Stimulated activated CD4-positive, alpha-beta T cell treated with anti-CD3 and anti-CD28 coated beads, Interleukin-1b, Interleukin-23, amount 100 ng/mL, for 48 hours (primary cell): ENCODE measurements around the gene RAI1.
A peak's percentile ranks its signal among the peaks of the same experiment; 100 is the strongest.

Experiments used
- DNase-seq: peaks from one replicate; pipeline ENCODE4 v3.0.0-alpha.2; 2020

RAI1 gene

GRCh38 chr17:17820463-17821158 is 139.4 kb downstream of the RAI1 start:
- no peak for DNase-seq

DNA sequence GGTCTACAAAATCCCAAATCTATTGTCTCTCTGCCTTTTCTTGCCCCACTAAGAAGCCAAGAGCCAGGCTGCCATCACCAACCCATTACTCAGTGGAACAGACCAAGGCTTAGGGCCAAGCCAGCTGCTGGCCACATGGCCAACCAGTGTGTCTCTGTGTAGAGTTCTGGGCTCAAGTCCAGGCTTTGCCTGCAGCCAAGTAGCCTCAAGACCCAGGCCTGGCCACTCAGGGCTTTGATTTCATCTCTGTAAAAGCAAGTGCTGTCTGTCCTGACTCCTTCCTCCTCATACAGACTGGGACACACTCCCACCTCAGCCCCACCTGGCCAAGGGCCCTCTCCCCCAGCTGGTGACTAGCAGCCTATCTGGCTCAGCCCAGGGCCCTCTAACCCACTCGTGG is 140.9 kb downstream of the RAI1 start:
- DNase-seq: no peak

GRCh38 chr17:17822616-17823015 is 141.4 kb downstream of the RAI1 start:
- DNase-seq: no peak

DNA sequence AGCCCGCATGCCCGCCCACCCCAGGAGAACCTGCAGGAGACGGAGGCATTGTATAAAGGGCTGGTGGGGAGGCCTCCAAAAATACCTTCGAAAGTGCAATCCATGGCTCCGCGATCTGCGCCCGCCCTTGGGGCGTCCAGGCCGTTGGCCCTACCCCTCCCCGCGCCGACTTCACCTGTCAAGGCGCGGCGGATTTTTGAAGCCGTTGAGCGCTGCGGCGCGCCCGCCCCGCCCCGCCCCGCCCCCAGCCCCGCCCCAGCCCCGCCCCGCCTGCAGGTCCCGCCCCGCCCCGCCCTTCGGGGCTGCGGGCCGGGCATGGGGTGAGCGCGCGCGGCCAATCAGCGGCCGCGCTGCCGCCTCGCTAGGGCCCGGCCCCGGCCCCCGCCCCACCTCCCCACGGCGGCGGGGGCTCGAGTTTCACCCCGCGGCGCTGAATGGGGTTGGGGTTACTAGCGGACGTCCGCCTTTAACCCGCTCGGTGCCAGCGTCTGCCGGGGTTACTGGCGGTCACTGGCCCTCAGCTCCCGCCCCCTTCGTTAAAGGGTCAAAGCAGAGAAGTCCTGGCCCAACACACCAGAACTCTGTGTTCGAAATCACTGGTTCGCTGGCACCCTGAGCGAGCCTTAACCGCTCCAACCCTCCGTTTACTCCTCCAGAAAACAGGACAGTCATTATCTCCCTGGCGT is 142.3 kb downstream of the RAI1 start:
- DNase-seq: peak; percentile 72

- no peak for DNase-seq
These were observed 143.0 kb downstream of the RAI1 start for GRCh38 chr17:17824119-17824782.

- no peak for DNase-seq
These were observed 143.7 kb downstream of the RAI1 start for GRCh38 chr17:17824783-17825614.

DNA sequence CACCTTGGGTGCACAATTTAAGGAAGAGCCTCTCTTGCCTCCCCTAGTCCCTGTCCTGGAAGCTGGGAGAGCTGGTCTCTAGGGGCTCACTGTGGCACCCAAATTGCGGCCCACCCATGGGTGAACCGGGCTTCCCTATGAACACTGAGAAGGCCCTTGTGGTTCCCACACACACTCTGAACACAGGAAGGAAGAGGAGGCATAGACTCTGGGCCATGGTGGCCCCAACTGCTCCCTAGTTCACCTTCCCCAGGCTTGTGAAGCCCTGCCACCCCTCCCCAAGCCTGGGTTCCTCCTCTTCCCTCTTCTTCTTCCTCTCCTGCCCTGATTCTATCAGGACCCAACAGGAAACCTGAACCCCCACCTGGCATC is 145.1 kb downstream of the RAI1 start:
- DNase-seq: no peak

GRCh38 chr17:17826942-17827785 is 145.9 kb downstream of the RAI1 start:
- DNase-seq: no peak

DNA sequence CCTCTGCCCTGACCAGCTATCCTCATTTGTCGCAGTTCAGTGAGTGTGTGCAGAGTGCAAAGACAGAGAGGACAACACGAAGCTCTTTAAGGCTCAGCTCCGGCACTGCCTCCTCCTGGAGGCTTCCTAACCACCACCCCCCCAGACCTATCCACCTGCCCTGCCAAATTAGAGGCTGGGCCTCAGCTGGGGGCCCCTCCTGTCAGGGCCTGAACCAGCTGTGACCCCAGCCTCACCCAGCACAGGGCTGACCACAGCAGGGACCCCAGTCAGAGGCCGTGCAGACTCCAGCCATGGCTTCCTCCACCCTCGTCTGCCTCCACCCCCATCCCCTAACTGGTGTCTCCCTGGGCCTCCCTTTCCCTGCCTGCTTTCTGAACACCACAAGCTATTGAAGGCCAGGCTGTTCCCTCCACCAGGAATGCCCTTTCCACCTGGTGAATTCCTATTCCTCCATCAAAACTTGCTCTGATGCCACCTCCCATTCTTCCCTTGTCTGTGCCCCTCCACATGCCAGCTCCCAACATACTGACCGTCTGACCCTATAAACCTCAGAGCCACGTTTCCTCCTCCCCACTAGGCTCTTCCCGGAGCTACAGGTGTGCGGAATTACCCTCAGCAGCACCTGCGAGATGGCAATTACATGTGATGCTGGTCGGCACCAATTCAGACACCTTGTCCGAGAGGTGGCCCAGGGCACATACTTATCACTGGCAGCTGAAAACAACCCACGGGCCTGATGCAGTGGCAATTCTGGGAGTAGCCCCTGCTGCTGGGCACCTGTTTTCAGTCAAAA is 146.8 kb downstream of the RAI1 start:
- DNase-seq: no peak

GRCh38 chr17:17830269-17830567 is 149.0 kb downstream of the RAI1 start:
- DNase-seq: no peak

GRCh38 chr17:17830740-17831207 is 149.5 kb downstream of the RAI1 start:
- DNase-seq: no peak

- no peak for DNase-seq
These were observed 150.2 kb downstream of the RAI1 start for GRCh38 chr17:17831208-17832031.

DNA sequence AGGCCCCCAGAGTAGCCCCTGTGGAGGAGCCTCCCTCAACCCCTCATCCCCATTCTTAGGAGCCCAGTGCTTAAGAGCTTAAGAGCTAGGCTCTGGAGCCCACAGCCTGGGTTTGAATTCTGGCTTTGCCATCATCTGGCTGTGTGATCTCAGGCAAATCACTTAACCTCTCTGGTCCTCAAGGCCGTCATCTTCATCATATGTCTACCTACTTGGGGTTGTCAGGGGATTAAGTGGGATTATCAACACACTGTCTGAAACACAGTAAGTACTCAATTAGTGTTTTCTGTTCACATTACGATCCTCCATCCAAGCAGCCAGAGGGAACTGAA is 150.7 kb downstream of the RAI1 start:
- DNase-seq: no peak

DNA sequence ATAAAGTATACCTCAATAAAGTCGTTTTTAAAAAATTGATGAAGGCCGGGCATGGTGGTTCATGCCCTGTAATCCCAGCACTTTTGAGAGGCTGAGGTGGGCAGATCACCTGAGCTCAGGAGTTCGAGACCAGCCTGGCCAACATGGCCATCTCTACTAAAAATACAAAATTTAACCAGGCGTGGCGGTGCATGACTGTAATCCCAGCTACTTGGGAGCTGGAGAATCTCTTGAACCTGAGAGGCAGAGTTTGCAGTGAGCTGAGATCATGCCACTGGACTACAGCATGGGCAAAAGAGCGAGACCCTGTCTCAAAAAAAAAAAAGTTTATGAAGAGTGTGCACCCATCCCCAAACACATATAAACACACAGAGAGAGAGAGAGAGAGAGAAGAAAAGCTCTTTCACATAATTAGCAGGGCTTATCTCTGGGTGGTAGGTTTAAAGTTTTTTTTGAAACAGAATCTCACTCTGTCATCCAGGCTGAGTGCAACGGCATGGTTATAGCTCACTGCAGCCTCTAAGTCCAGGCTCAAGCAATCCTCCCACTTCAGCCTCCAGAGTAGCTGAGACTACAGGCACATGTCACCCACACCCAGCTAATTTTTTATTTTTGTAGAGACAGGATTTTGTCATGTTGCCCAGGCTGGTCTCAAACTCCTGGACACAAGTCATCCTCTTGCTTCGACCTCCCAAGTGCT is 152.6 kb downstream of the RAI1 start:
- DNase-seq: no peak

DNA sequence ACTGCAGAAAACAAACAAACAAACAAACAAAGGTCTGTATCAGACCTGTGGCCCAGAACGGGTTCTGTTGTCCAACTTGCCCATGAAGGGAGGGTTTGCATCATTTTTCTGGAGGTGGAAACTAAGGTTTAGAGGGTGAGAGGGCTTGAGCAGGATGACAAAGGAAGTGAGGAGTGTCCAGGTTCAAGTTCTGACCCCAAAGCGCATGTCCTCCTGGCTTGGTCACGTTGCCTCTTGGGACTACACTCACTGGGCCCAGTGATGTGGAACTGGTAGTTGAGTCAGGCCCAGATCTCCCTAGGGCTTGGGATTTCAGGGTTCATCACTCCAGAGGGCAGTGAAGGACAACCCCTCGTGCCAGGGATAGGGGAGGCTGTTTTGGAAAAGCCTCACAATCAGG is 153.7 kb downstream of the RAI1 start:
- DNase-seq: no peak

DNA sequence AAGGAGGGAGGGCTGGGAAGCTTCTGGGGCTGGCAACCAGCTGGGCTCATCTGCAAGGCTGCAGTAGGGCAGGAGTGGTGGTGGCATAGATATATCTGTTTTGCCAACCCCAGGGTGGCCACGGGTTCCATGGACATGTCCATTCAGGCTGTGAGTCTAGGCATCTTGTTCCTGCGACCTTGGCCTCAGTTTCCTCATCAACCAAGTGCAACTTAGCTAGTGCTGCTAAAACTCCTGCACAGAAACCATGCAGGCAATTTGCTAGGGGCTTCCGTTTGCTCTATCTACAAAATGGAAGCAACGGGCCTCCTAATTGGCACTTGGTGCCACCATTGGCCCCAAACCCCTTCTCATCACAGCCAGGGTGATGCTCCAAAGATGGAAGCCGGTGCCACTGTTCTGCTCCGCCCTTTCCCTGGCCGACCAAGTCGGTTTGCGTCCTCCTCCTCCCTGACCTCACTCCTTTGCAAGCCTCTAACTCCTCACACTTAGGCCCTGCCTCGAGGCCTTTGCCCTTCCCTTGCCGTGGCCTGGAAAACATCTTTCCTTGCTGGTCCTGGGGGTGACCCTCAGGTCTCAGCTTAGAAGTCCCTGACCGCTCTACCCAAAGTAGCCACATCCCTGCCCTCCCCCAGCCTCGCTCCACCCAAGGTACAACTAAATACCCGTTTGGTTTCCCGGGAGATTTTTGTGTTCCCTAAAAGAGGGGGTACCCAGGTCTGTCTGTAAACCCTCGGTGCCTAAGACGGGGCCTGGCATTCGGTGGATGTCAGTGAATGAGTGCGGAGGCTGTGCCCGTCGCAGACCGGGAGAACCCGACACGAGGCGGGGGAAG is 154.4 kb downstream of the RAI1 start:
- DNase-seq: no peak

GRCh38 chr17:17836250-17836817 is 155.1 kb downstream of the RAI1 start:
- peak; percentile 97 for DNase-seq

DNA sequence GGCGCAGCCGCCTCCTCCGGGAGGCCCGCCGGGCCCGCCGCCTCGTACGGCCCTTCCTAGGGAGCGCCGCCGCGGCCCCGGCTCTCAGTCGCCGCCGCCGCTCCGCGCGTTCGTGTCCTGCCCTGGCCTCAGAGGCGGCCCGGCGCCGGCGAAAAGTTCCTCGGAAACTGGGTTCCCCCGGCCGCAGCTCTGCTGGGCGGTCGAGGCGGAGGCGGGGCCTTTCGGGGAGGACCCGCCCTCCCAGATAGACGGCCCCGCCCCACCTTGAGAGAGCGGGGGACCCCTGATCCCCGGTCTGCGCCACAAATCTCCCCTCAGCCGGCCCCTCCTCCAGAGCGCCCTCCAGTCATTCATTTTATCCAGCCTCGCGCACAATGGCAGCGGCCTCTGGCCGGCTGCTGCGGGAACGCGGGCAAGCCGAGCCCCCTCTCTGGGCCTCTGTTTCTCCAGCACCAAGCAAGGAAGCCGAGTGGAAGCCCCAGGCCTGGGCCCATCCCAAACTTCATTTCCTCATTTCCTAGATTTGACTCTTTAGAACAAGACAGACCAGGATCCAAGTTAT is 155.6 kb downstream of the RAI1 start, which contains the start of gene SREBF1:
TSS of gene SREBF1 (minus strand) at position 169 of the 562 bp plus-strand sequence. CDS start 169 bp downstream, outside the sequence.
- DNase-seq: peak; percentile 71
